A549 (cell line): ENCODE measurements around the gene PLCB1. TPM values are rescaled to one million over a fixed set of nuclear protein-coding genes. Genes with fewer than 3 reads are reported as not detected.

Experiments used
- ATAC-seq, 2 experiments: fragments of 200-7000 bp in 1 of 2; fragments of >200 bp in 1 of 2; cut with Nextera tagmentation in 1 of 2; cut with Tn5 transposase in 1 of 2; 3 replicates each; pipeline versions ENCODE4 v1.8.0 to v1.9.1; 2018 to 2020; ENCODE audit warnings: mild to moderate bottlenecking in 1 of 2, moderate library complexity in 1 of 2
- CTCF ChIA-PET: fragments of 300-600 bp; sonication (Branson Sonifier 250); formaldehyde crosslinking; extraction: SDS; loops from one replicate; lab custom pipeline; 2021; ENCODE audit warnings: antibody characterized with exemption, inconsistent platforms; lab: Yijun Ruan, JAX
- POLR2A ChIA-PET: fragments of 350-600 bp; formaldehyde crosslinking; extraction: SDS; loops from one replicate; lab custom pipeline; 2021; ENCODE audit warnings: antibody characterized with exemption, inconsistent platforms; lab: Yijun Ruan, JAX
- DNase-seq, 2 experiments: peaks; one replicate each; pipeline versions ENCODE4 v3.0.0 to v3.0.0-alpha.2; 2011 to 2016; ENCODE audit warnings: low read depth in 1 of 2, low spot score in 1 of 2
- FAIRE-seq: peaks from 2 replicates; lab custom pipeline; 2011; peaks lifted over from hg19 to GRCh38; lab: Jason Lieb, UNC
- H3K27ac ChIP-seq, 2 experiments: fragments of >200 bp; sonication (Bioruptor Twin); formaldehyde crosslinking; 3 replicates each; pipeline ENCODE4 v1.5.1; 2016 to 2017
- H3K4me1 ChIP-seq: fragments of >200 bp; sonication (Bioruptor Twin); formaldehyde crosslinking; 3 replicates; pipeline ENCODE4 v1.6.1; 2016
- H3K4me2 ChIP-seq: fragments of >200 bp; sonication (Bioruptor Twin); formaldehyde crosslinking; 3 replicates; pipeline ENCODE4 v1.6.1; 2016
- H3K4me3 ChIP-seq: fragments of >200 bp; sonication (Bioruptor Twin); formaldehyde crosslinking; 3 replicates; pipeline ENCODE4 v1.5.1; 2016
- H3K9me3 ChIP-seq: fragments of >200 bp; sonication (Bioruptor Twin); formaldehyde crosslinking; 3 replicates; pipeline ENCODE4 v1.6.1; 2016
- ATOH8 ChIP-seq: fragments of 250-450 bp; sonication (Bioruptor Pico); IDR thresholded peaks from 2 replicates; pipeline ENCODE4 v1.5.0; 2020; ENCODE audit warnings: low read depth, mild to moderate bottlenecking, moderate library complexity
- BHLHE40 ChIP-seq: IDR thresholded peaks from 2 replicates; pipeline ENCODE4 v1.6.1; 2012; ENCODE audit warnings: low read depth, low read length, inconsistent platforms
- CBX2 ChIP-seq: fragments of 200-600 bp; sonication (generic); IDR thresholded peaks from 2 replicates; pipeline ENCODE4 v1.6.1; 2016; ENCODE audit warnings: low read depth, mild to moderate bottlenecking, borderline replicate concordance
- CHD2 ChIP-seq: fragments of 150-350 bp; IDR thresholded peaks from 2 replicates; pipeline ENCODE4 v1.6.1; 2014; ENCODE audit warnings: low read length; ENCODE audit not compliant: partially characterized antibody
- EP300 ChIP-seq, 2 experiments: fragments of >200 bp; sonication (Bioruptor Twin); formaldehyde crosslinking; IDR thresholded peaks; 2 replicates in 1 of 2; 3 replicates in 1 of 2; pipeline ENCODE4 v1.6.1; 2016 to 2017
- FOSL2 ChIP-seq, 2 experiments: fragments of 450-650 bp in 1 of 2; fragments of >200 bp in 1 of 2; sonication (Bioruptor Twin) in 1 of 2; formaldehyde crosslinking; IDR thresholded peaks; 2 replicates each; pipeline versions ENCODE4 v1.5.0 to v1.6.1; 2016 to 2020; ENCODE audit warnings: mild to moderate bottlenecking in 1 of 2, moderate library complexity in 1 of 2
- GATA3 ChIP-seq: IDR thresholded peaks from 2 replicates; pipeline ENCODE4 v1.6.1; 2012; ENCODE audit warnings: borderline replicate concordance
- HDAC2 ChIP-seq: fragments of 200-600 bp; sonication (generic); IDR thresholded peaks from 2 replicates; pipeline ENCODE4 v1.6.1; 2016
- HEYL ChIP-seq: fragments of 250-450 bp; sonication (Bioruptor Pico); IDR thresholded peaks from 2 replicates; pipeline ENCODE4 v1.8.0; 2021; ENCODE audit warnings: mild to moderate bottlenecking, moderate library complexity
- HMGXB4 ChIP-seq: fragments of 250-450 bp; sonication (Bioruptor Pico); IDR thresholded peaks from 2 replicates; pipeline ENCODE4 v1.5.0; 2021; ENCODE audit warnings: mild to moderate bottlenecking, moderate library complexity, borderline replicate concordance
- HOXA7 ChIP-seq: fragments of 250-450 bp; sonication (Bioruptor Pico); IDR thresholded peaks from 2 replicates; pipeline ENCODE4 v1.5.0; 2020; ENCODE audit warnings: mild to moderate bottlenecking, moderate library complexity
- KDM1A ChIP-seq: fragments of 200-600 bp; sonication (generic); IDR thresholded peaks from 2 replicates; pipeline ENCODE4 v1.6.1; 2016; ENCODE audit warnings: low read depth, mild to moderate bottlenecking
- KDM5A ChIP-seq: fragments of 200-600 bp; sonication (generic); IDR thresholded peaks from 2 replicates; pipeline ENCODE4 v1.6.1; 2016; ENCODE audit warnings: antibody characterized with exemption, mild to moderate bottlenecking
- MAZ ChIP-seq: fragments of 150-350 bp; IDR thresholded peaks from 2 replicates; pipeline ENCODE4 v1.6.1; 2014; ENCODE audit warnings: antibody characterized with exemption, low read depth, low read length, borderline replicate concordance
- MYC ChIP-seq: IDR thresholded peaks from 2 replicates; pipeline ENCODE4 v1.6.1; 2012; ENCODE audit warnings: mild to moderate bottlenecking, inconsistent platforms, low read length, improper control_type of control experiment, borderline replicate concordance
- NFE2L2 ChIP-seq: fragments of 150-350 bp; conservative IDR thresholded peaks from 2 replicates; pipeline ENCODE4 v1.6.1; 2014; ENCODE audit warnings: low read length
- NPAS2 ChIP-seq: fragments of 250-450 bp; sonication (Bioruptor Pico); IDR thresholded peaks from 2 replicates; pipeline ENCODE4 v1.8.0; 2022; ENCODE audit warnings: mild to moderate bottlenecking, moderate library complexity, borderline replicate concordance
- NR3C1 ChIP-seq: fragments of >200 bp; sonication (Bioruptor Twin); formaldehyde crosslinking; IDR thresholded peaks from 3 replicates; pipeline ENCODE4 v1.6.1; 2017
- PBX3 ChIP-seq: IDR thresholded peaks from 2 replicates; pipeline ENCODE4 v1.6.1; 2012
- RARB ChIP-seq: fragments of 250-450 bp; sonication (Bioruptor Pico); IDR thresholded peaks from 2 replicates; pipeline ENCODE4 v1.8.0; 2021; ENCODE audit warnings: mild to moderate bottlenecking, moderate library complexity
- SMC3 ChIP-seq: fragments of >200 bp; sonication (Bioruptor Twin); formaldehyde crosslinking; IDR thresholded peaks from 3 replicates; pipeline ENCODE4 v1.6.1; 2018; ENCODE audit warnings: inconsistent platforms
- SREBF2 ChIP-seq: fragments of 450-650 bp; IDR thresholded peaks from 2 replicates; pipeline ENCODE4 v1.6.1; 2014; ENCODE audit warnings: mild to moderate bottlenecking, moderate library complexity
- TFCP2L1 ChIP-seq: fragments of 250-450 bp; sonication (Bioruptor Pico); IDR thresholded peaks from 2 replicates; pipeline ENCODE4 v1.5.0; 2021; ENCODE audit warnings: mild to moderate bottlenecking
- USF2 ChIP-seq: fragments of 450-650 bp; IDR thresholded peaks from 2 replicates; pipeline ENCODE4 v1.6.1; 2014; ENCODE audit warnings: antibody characterized with exemption
- ZC3H11A ChIP-seq: fragments of 450-650 bp; IDR thresholded peaks from 2 replicates; pipeline ENCODE4 v1.6.1; 2014; ENCODE audit warnings: antibody characterized with exemption, mild to moderate bottlenecking
- WGBS: methylation state at CpG from one replicate; pipeline ENCODE4 v1.1.6; 2017; ENCODE audit errors: missing lambda C conversion rate; 5-methylcytosine and 5-hydroxymethylcytosine counted together
- polyA plus RNA-seq, 4 experiments: library from polyadenylated mRNA; depleted of rRNA in 3 of 4; stranded (reverse); fragments of >200 nt; fragmentation: RNase III in 1 of 4; extraction: RNeasy Plus Mini Kit Qiagen cat#74134 plus additional on column Dnase treatment in 1 of 4; gene quantifications; 2 replicates in 3 of 4; 3 replicates in 1 of 4; pipeline ENCODE4 v1.2.3, GENCODE V29; 2011 to 2017

Gene PLCB1
- polyA plus RNA-seq, 2 of the 4 experiments (the other 2 are of a cell fraction): 0.97 to 6.3 TPM

GRCh38 chr20:8658103-8658502, 526.0 kb downstream of the PLCB1 start:
- no peak for FAIRE-seq

GRCh38 chr20:8661229-8661952, 529.3 kb downstream of the PLCB1 start:
- TF ChIP-seq HEYL: no peak
- TF ChIP-seq ZC3H11A: peak; percentile 7; the same call in 1 of the 2 replicates
- no peaks in the 10 kb centered on the region for H3K9me3 ChIP-seq
- CTCF ChIA-PET: no interaction called here
- ATAC-seq: no peak
- no peaks in the 10 kb centered on the region for H3K4me1 ChIP-seq
- FAIRE-seq: no peak
- H3K4me2 ChIP-seq: no peak overlapping the region
- no peak overlapping the region for H3K4me3 ChIP-seq
- POLR2A ChIA-PET: no interaction called here
- WGBS: 45% methylated on average over 8 of the region's 8 CpGs
- no peak overlapping the region for H3K27ac ChIP-seq
- DNase-seq: no peak

More at GRCh38 chr20:8658103-8658502, 526.0 kb downstream of the PLCB1 start:
- POLR2A ChIA-PET: no interaction called here
- TF ChIP-seq EP300 (IDR thresholded peaks at IDR 0.05): no peak
- no peaks in the 10 kb centered on the region for H3K9me3 ChIP-seq
- no peak overlapping the region for H3K4me2 ChIP-seq
- no peak for DNase-seq
- CTCF ChIA-PET: interaction anchor here (1.0 to 1.1 kb wide), 2 partner anchors 19 to 64 kb away, joined by 3 read pairs; no protein-coding TSS in a partner anchor
- no peak for ATAC-seq
- no peaks in the 10 kb centered on the region for H3K4me1 ChIP-seq
- no peak overlapping the region for H3K27ac ChIP-seq
- H3K4me3 ChIP-seq: no peak overlapping the region
- WGBS: 38% methylated on average over 3 of the region's 3 CpGs

GRCh38 chr20:8662433-8662954, 530.4 kb downstream of the PLCB1 start:
- TF ChIP-seq MYC (no peak), HEYL (no peak), RARB (CRISPR knock-in tag) (no peak), NR3C1 (no peak), NPAS2 (CRISPR knock-in tag) (no peak), CBX2 (no peak), BHLHE40 (no peak), HDAC2 (no peak), SREBF2 (no peak)
- no peak overlapping the region for H3K4me3 ChIP-seq
- no peaks in the 10 kb centered on the region for H3K9me3 ChIP-seq
- WGBS: 10% methylated on average over 5 of the region's 5 CpGs
- no peak overlapping the region for H3K4me2 ChIP-seq
- FAIRE-seq: no peak
- ChIA-PET CTCF (no interaction called here), POLR2A (no interaction called here)
- no peak overlapping the region for H3K27ac ChIP-seq
- no peaks in the 10 kb centered on the region for H3K4me1 ChIP-seq
- ATAC-seq: no peak
- DNase-seq: no peak

- no peak for TF ChIP-seq MAZ
- no peak for TF ChIP-seq PBX3
- no peak for TF ChIP-seq KDM5A
- TF ChIP-seq ATOH8 (CRISPR knock-in tag): no peak
- no peak for TF ChIP-seq TFCP2L1
- TF ChIP-seq NFE2L2: no peak
- no peak for TF ChIP-seq USF2
- no peak for TF ChIP-seq GATA3
- no peak for TF ChIP-seq CHD2
- no peak for TF ChIP-seq HOXA7 (CRISPR knock-in tag)
- no peak for TF ChIP-seq HMGXB4 (CRISPR knock-in tag)
- TF ChIP-seq FOSL2 (IDR thresholded peaks at IDR 0.05): no peak
- TF ChIP-seq FOSL2 (CRISPR knock-in tag; IDR thresholded peaks at IDR 0.05): no peak
- TF ChIP-seq KDM1A: no peak
- TF ChIP-seq SMC3: no peak
- DNase-seq (no peak), ATAC-seq (no peak), FAIRE-seq (no peak)
- Histone ChIP-seq H3K4me1 (no peaks in the 10 kb centered on the region), H3K27ac (no peak overlapping the region), H3K9me3 (no peaks in the 10 kb centered on the region), H3K4me2 (no peak overlapping the region), H3K4me3 (no peak overlapping the region)
- 7% methylated on average over 1 of the region's 1 CpG for WGBS
- POLR2A ChIA-PET: no interaction called here
- CTCF ChIA-PET: no interaction called here
Measured at GRCh38 chr20:8663424-8663823, 531.4 kb downstream of the PLCB1 start.
